HG03571 (cell line): ENCODE data around the gene ESPN.

Experiments used
- ATAC-seq: cut with Tn5 transposase; IDR thresholded peaks from one replicate; pipeline ENCODE4 v1.9.1; 2021; ENCODE audit not compliant: unreplicated experiment

ESPN gene

GRCh38 chr1:6508816-6509189 lies 84.2 kb downstream of the ESPN start:
- no peak for ATAC-seq

GRCh38 chr1:6509220-6509918 lies 84.8 kb downstream of the ESPN start:
- no peak for ATAC-seq

GRCh38 chr1:6509919-6510291 lies 85.3 kb downstream of the ESPN start:
- ATAC-seq = no peak

- ATAC-seq = no peak
These were observed 85.9 kb downstream of the ESPN start for GRCh38 chr1:6510493-6510892.
